OCI-LY3 (cell line): ENCODE measurements around the gene SRP68.

ENCODE experiments used
- H2AFZ ChIP-seq: fragments of 200-600, 300-600 bp; shearing (Covaris generic); 2 replicates; pipeline ENCODE4 v1.6.0; 2014; ENCODE audit warnings: antibody characterized with exemption, low read depth, low read length
- H3K27ac ChIP-seq: fragments of 200-600, 300-600 bp; sonication (generic); 2 replicates; pipeline ENCODE4 v1.5.1; 2014; ENCODE audit warnings: mild to moderate bottlenecking, low read length, moderate library complexity, mixed read lengths
- H3K27me3 ChIP-seq: fragments of 200-600, 300-600 bp; sonication (generic); 2 replicates; pipeline ENCODE4 v1.6.1; 2014; ENCODE audit warnings: low read depth, low read length, mixed read lengths
- H3K36me3 ChIP-seq: fragments of 200-600, 300-600 bp; sonication (generic); replicated peaks from 2 replicates; pipeline ENCODE3; 2014; ENCODE audit warnings: low read depth, low read length, mixed read lengths
- H3K4me1 ChIP-seq: fragments of 300-600, 200-600 bp; sonication (generic); 2 replicates; pipeline ENCODE4 v1.6.1; 2014; ENCODE audit warnings: low read length, mixed read lengths
- H3K4me2 ChIP-seq: fragments of 200-600, 300-600 bp; sonication (generic); 2 replicates; pipeline ENCODE4 v1.6.1; 2014; ENCODE audit warnings: low read length, mixed read lengths
- H3K4me3 ChIP-seq: fragments of 300-600, 200-600 bp; sonication (generic); 2 replicates; pipeline ENCODE4 v1.5.1; 2014; ENCODE audit warnings: antibody characterized with exemption, mild to moderate bottlenecking, low read length, moderate library complexity
- H3K79me2 ChIP-seq: fragments of 300-600, 200-600 bp; shearing (Covaris generic); 2 replicates; pipeline ENCODE4 v1.6.1; 2014; ENCODE audit warnings: mild to moderate bottlenecking, low read length, mixed read lengths
- H3K9ac ChIP-seq: fragments of 300-600, 200-600 bp; shearing (Covaris generic); 2 replicates; pipeline ENCODE4 v1.6.0; 2014; ENCODE audit warnings: mild to moderate bottlenecking, low read length, moderate library complexity
- H3K9me3 ChIP-seq: fragments of 200-600, 300-600 bp; shearing (Covaris generic); 2 replicates; pipeline ENCODE4 v1.6.1; 2014; ENCODE audit warnings: low read length, mixed read lengths; ENCODE audit not compliant: insufficient read depth
- H4K20me1 ChIP-seq: fragments of 200-600, 300-600 bp; sonication (generic); 2 replicates; pipeline ENCODE4 v1.6.1; 2016; ENCODE audit warnings: low read length, mixed read lengths; ENCODE audit not compliant: insufficient read depth
- EZH2phosphoT487 ChIP-seq: fragments of 200-600 bp; shearing (Covaris generic); IDR thresholded peaks from 2 replicates; pipeline ENCODE4 v1.6.1; 2018; ENCODE audit warnings: antibody characterized with exemption, mixed run types, low read depth
- TF ChIP-seq, protein P1 (sequence below): fragments of 200-600, 300-600 bp; sonication (generic); IDR thresholded peaks from 2 replicates; pipeline ENCODE4 v1.5.1; 2014; ENCODE audit warnings: antibody characterized with exemption, low read length, low read depth

Gene SRP68

DNA sequence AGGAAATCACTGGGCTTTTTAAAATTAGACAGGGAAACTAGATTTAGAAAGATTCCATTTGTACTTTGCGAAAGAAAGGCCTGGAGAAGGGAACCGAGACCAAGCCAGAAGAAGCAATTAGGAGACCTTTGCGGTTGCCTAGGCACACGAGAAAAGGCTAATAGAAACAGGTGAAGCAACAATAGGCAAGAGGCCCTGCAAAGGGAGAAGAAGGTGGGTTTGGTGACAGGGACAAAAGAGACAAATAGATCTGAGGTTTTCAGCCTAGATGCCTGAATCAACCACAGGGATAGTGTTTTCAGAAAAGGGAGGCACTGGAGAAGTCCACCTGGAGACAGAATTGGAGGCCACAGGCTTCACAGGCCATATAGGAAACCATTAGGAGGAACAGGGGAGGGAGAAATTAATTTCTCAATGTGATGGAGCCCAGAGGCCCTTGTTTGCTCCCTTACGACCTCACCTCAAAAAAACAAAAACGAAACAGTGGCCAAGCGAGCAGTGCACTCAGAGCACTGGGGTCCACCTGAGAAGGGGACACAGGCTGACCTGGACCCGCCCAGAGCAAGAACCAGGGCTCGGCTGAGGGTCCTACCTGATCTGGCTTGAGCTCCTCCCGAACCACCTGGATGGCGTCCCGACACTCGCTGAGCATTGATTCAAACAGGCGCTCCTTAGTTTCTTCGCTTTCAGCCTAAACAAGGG lies 22.3 kb downstream of the SRP68 start:
- Histone ChIP-seq H3K27ac (no peak overlapping the region), H3K4me1 (no peaks in the 10 kb centered on the region), H4K20me1 (no peaks in the 10 kb centered on the region; the same call in 1 of the 2 replicates), H3K79me2 (no peaks in the 10 kb centered on the region), H3K4me3 (no peak overlapping the region), H3K27me3 (no peaks in the 10 kb centered on the region), H3K36me3 (peaks cover 46% of the 10 kb centered on the region), H3K9ac (no peak overlapping the region), H2AFZ (no peak overlapping the region), H3K9me3 (no peaks in the 10 kb centered on the region), H3K4me2 (no peak overlapping the region)
- TF ChIP-seq, protein P1, sequence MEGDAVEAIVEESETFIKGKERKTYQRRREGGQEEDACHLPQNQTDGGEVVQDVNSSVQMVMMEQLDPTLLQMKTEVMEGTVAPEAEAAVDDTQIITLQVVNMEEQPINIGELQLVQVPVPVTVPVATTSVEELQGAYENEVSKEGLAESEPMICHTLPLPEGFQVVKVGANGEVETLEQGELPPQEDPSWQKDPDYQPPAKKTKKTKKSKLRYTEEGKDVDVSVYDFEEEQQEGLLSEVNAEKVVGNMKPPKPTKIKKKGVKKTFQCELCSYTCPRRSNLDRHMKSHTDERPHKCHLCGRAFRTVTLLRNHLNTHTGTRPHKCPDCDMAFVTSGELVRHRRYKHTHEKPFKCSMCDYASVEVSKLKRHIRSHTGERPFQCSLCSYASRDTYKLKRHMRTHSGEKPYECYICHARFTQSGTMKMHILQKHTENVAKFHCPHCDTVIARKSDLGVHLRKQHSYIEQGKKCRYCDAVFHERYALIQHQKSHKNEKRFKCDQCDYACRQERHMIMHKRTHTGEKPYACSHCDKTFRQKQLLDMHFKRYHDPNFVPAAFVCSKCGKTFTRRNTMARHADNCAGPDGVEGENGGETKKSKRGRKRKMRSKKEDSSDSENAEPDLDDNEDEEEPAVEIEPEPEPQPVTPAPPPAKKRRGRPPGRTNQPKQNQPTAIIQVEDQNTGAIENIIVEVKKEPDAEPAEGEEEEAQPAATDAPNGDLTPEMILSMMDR, result no peak
- TF ChIP-seq EZH2phosphoT487, result no peak

DNA sequence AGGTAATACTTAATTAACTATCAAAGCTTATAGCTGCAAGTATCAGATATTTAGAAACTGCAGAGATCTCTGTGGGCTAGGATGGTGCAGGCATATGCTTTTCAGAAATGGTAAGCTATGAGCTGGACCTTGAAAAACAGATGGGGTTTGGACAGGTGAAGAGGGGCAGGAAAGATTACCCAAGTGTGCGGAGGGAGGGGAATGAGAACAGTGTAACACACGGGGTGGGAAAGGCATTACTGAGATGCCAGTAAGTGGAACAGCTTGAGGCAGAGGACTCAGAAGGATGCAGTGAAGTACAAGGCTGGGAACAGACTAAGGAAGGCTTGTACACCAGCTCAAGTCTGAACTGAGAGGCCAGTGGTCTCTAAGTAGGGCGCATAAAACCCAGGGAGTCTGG lies 23.1 kb downstream of the SRP68 start:
- peaks cover 49% of the 10 kb centered on the region for H3K36me3 ChIP-seq
- TF ChIP-seq EZH2phosphoT487, result no peak
- TF ChIP-seq, protein P1, result no peak

DNA sequence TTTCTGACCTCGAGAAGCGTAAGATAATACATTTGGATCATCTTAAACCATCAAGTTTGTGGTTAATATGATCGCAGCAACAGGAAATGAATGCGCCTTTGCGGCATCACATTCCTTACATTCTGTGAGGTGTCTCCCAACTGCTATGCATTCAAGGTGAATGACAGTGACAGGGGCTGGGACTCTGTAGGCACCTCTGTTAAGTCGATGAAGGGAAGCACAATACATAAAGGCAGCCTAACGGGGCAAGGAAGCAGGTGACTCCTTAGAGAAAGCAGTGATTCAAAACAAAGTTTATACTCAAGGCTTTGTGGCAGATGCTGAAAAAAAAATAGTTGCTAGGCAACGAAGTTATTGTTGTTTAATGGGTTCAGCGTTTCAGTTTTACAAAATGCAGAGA lies 23.6 kb downstream of the SRP68 start:
- H3K4me1 ChIP-seq, result no peaks in the 10 kb centered on the region
- peaks cover 49% of the 10 kb centered on the region for H3K36me3 ChIP-seq
- no peak overlapping the region for H3K4me2 ChIP-seq
- no peak overlapping the region for H3K27ac ChIP-seq
- no peak for TF ChIP-seq EZH2phosphoT487
- TF ChIP-seq, protein P1, result no peak
- no peaks in the 10 kb centered on the region; the same call in 1 of the 2 replicates for H4K20me1 ChIP-seq
- no peak overlapping the region for H3K4me3 ChIP-seq
- no peaks in the 10 kb centered on the region for H3K9me3 ChIP-seq
- no peaks in the 10 kb centered on the region for H3K27me3 ChIP-seq
- no peak overlapping the region for H2AFZ ChIP-seq
- H3K79me2 ChIP-seq, result no peaks in the 10 kb centered on the region
- H3K9ac ChIP-seq, result no peak overlapping the region

More for the DNA sequence above, 23.1 kb downstream of the SRP68 start:
- Histone ChIP-seq H3K4me3 (no peak overlapping the region), H3K9me3 (no peaks in the 10 kb centered on the region), H4K20me1 (no peaks in the 10 kb centered on the region; the same call in 1 of the 2 replicates), H3K4me1 (no peaks in the 10 kb centered on the region), H2AFZ (no peak overlapping the region), H3K4me2 (no peak overlapping the region), H3K79me2 (no peaks in the 10 kb centered on the region), H3K27me3 (no peaks in the 10 kb centered on the region), H3K27ac (no peak overlapping the region), H3K9ac (no peak overlapping the region)

DNA sequence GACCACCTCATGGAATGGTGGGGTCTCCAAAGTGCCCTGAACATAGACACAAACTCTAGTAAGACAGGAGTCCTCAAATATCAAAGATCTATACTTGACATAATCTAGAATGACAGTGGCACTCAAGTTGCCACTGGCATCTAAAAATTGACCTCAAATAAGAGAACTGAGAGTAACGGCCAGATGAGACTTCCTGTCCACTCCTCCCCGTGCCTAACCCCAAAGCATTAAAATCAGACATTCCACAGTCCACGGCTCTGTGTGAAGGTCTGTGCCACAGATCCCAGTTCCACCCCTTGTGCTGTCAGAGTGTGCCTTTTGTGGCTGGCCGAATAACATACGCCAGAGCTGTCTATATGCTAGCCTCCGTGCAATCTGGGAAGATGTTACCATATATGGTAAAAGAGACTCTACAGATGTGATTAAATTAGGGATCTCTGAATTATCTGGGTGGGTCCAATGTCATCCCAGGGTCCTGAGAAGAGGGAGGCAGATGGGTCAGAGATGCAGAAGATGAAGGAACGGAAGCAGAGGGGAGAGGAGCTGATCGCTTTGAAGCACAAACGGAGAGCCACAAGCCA lies 24.2 kb downstream of the SRP68 start:
- Histone ChIP-seq H4K20me1 (no peaks in the 10 kb centered on the region; the same call in 1 of the 2 replicates), H3K4me2 (no peak overlapping the region), H3K27me3 (no peaks in the 10 kb centered on the region), H3K4me3 (no peak overlapping the region), H3K9me3 (no peaks in the 10 kb centered on the region), H3K4me1 (no peaks in the 10 kb centered on the region), H3K79me2 (no peaks in the 10 kb centered on the region), H3K36me3 (peaks cover 49% of the 10 kb centered on the region), H3K27ac (no peak overlapping the region), H3K9ac (no peak overlapping the region), H2AFZ (no peak overlapping the region)
- TF ChIP-seq, protein P1, result no peak
- TF ChIP-seq EZH2phosphoT487, result no peak
